ENCODE measurements around the gene ETV3. TPM values are rescaled to one million over a fixed set of nuclear protein-coding genes. Genes with fewer than 3 reads are reported as not detected.

ETV3 gene
- total RNA-seq, 6 donors from 2014 or later: 14.7 to 34.8 (median 27.6) TPM

- Histone ChIP-seq H3K36me3 (no peaks in the 10 kb centered on the region), H3K4me1 (peaks cover 0 to 7% (median 3%) of the 10 kb centered on the region in 4 donors), H3K27me3 (no peaks in the 10 kb centered on the region), H3K27ac (no peak overlapping the region), H3K9me3 (no peaks in the 10 kb centered on the region), H3K4me3 (no peak overlapping the region)
- ATAC-seq (ENCODE audit: low FRiP score in 2 of 2) (no peak), DNase-seq (peak in 1 of 2 donors; percentile 16)
- no peak for TF ChIP-seq CTCF (IDR thresholded peaks at IDR 0.05)
- no peak for TF ChIP-seq EP300 (IDR thresholded peaks at IDR 0.05)
- no peak for TF ChIP-seq POLR2AphosphoS5 (IDR thresholded peaks at IDR 0.05)
- no peak for TF ChIP-seq POLR2A (IDR thresholded peaks at IDR 0.05)
- WGBS, 2 donors: 83 to 85% methylated on average over 7 to 9 of the region's 9 CpGs
These were observed 48.4 kb downstream of the ETV3 start for GRCh38 chr1:157089789-157090188.

GRCh38 chr1:157088607-157089006 is 49.6 kb downstream of the ETV3 start:
- TF ChIP-seq EP300 (IDR thresholded peaks at IDR 0.05) (no peak), POLR2A (IDR thresholded peaks at IDR 0.05) (no peak), CTCF (IDR thresholded peaks at IDR 0.05) (no peak)
- Histone ChIP-seq H3K4me1 (peaks cover 0 to 7% (median 3%) of the 10 kb centered on the region in 4 donors), H3K27ac (no peak overlapping the region), H3K36me3 (no peaks in the 10 kb centered on the region), H3K27me3 (no peaks in the 10 kb centered on the region), H3K9me3 (no peaks in the 10 kb centered on the region), H3K4me3 (no peak overlapping the region)
- no peak for ATAC-seq (ENCODE audit: low FRiP score in 2 of 2)
- no peak for DNase-seq

GRCh38 chr1:157087030-157087429 is 51.2 kb downstream of the ETV3 start:
- 90 to 93% methylated on average over 5 of the region's 5 CpGs for WGBS, 2 donors
- Histone ChIP-seq H3K9me3 (no peaks in the 10 kb centered on the region), H3K4me1 (peaks cover 0 to 7% (median 0%) of the 10 kb centered on the region in 4 donors), H3K27ac (no peak overlapping the region), H3K36me3 (no peaks in the 10 kb centered on the region), H3K27me3 (no peaks in the 10 kb centered on the region), H3K4me3 (no peak overlapping the region)
- DNase-seq: no peak
- ATAC-seq (ENCODE audit: low FRiP score in 2 of 2): no peak
- TF ChIP-seq CTCF (IDR thresholded peaks at IDR 0.05) (no peak), POLR2AphosphoS5 (IDR thresholded peaks at IDR 0.05) (no peak)

GRCh38 chr1:157086299-157086698 is 51.9 kb downstream of the ETV3 start:
- no peak overlapping the region for H3K27ac ChIP-seq
- WGBS, 2 donors: 81 to 83% methylated on average over 6 of the region's 6 CpGs
- H3K9me3 ChIP-seq: no peaks in the 10 kb centered on the region
- peaks cover 0 to 7% (median 0%) of the 10 kb centered on the region in 4 donors for H3K4me1 ChIP-seq
- ATAC-seq (ENCODE audit: low FRiP score in 2 of 2) (no peak), DNase-seq (no peak)
- TF ChIP-seq POLR2A (IDR thresholded peaks at IDR 0.05): no peak
- TF ChIP-seq POLR2AphosphoS5 (IDR thresholded peaks at IDR 0.05): no peak
- no peak for TF ChIP-seq EP300 (IDR thresholded peaks at IDR 0.05)
- no peak for TF ChIP-seq CTCF (IDR thresholded peaks at IDR 0.05)
- H3K4me3 ChIP-seq: no peak overlapping the region
- no peaks in the 10 kb centered on the region for H3K36me3 ChIP-seq
- H3K27me3 ChIP-seq: no peaks in the 10 kb centered on the region

GRCh38 chr1:157085421-157085820 is 52.8 kb downstream of the ETV3 start:
- Histone ChIP-seq H3K27me3 (no peaks in the 10 kb centered on the region), H3K27ac (no peak overlapping the region), H3K4me3 (no peak overlapping the region), H3K36me3 (no peaks in the 10 kb centered on the region), H3K4me1 (peaks cover 0 to 5% (median 0%) of the 10 kb centered on the region in 4 donors), H3K9me3 (no peaks in the 10 kb centered on the region)
- ATAC-seq (ENCODE audit: low FRiP score in 2 of 2) (no peak), DNase-seq (no peak)
- WGBS, 2 donors: 77 to 78% methylated on average over 5 of the region's 5 CpGs
- no peak for TF ChIP-seq CTCF (IDR thresholded peaks at IDR 0.05)
- no peak for TF ChIP-seq EP300 (IDR thresholded peaks at IDR 0.05)
- TF ChIP-seq POLR2A (IDR thresholded peaks at IDR 0.05): no peak
- no peak for TF ChIP-seq POLR2AphosphoS5 (IDR thresholded peaks at IDR 0.05)

Measured in upper lobe of left lung (tissue), 6 donors.